ENCODE data around the gene PFDN2.
A peak's percentile ranks its signal among the peaks of the same experiment; 100 is the strongest.

PFDN2 gene

DNA sequence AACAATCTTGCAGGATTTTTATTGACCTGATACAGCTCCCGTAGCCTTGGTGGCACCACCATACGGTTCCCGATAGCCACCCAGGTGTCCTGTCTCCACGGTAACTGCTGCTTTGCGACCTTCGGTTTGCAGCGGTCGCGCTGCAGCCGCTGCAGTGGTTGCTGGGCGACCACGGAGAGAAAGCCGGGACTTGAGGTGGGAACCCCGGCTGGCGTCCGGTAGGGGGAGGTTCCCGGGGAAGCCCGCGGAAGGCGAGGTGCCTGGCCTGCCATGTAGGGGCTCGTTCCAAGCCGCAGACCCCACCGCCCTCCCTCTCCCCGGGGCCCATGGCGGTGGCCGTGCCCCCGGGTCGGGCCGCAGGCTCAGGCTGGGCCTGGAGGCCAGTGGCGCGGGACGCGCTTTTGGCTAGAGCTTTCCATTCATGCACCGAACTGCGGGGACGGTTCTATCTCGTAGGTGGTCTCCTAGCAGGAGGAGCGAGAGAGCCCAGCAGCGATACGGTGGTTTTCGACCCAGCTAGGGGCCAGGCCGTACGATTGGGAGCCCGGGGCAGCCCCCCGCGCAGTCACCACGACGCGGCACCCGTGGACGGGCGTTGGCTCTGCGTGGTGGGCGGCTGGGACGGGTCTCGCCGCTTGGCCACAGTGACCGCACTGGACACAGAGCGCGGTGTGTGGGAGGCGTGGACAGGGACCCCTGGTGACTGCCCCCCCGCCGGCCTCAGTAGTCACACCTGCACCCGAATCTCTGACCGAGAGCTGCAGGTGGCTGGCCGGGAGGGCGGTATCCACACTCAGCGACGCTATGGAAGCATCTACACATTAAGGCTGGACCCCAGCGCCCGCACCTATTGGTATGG lies 19.4 kb downstream of the PFDN2 start, which contains the start of gene KLHDC9:
Gene KLHDC9 (plus strand): TSS at position 152 of the 859 bp plus-strand sequence. CDS start 175 bp downstream, at position 327.
- peak; percentile 80 for DNase-seq

DNA sequence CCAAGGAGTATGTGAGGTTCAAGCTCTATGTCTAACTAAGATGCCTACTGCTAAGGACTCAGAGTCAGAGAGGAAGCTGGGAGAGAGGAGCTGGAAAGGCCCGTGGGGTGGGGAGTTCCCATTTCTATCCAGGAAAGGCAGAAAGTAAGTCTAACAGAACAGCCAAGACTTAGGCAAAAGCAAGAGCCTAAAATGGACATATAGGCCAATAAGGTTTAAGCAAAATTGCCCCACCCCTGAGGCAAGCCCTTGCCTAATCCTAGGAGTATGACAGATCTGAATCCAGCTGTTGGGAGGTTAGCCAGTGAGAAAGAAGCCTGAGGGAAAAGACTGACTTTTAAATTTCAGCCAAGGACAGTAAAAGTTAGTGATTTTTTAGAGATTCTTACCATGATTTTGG lies 21.3 kb downstream of the PFDN2 start:
- DNase-seq: no peak

- no peak for DNase-seq
Observed at GRCh38 chr1:161096015-161096414, 21.8 kb downstream of the PFDN2 start.

- no peak for DNase-seq
Observed at GRCh38 chr1:161095230-161095629, 22.6 kb downstream of the PFDN2 start.

GRCh38 chr1:161094481-161094880 lies 23.4 kb downstream of the PFDN2 start:
- no peak for DNase-seq

GRCh38 chr1:161092621-161093028 lies 25.2 kb downstream of the PFDN2 start:
- DNase-seq: no peak

GRCh38 chr1:161091796-161092507 lies 25.9 kb downstream of the PFDN2 start:
- no peak for DNase-seq

DNA sequence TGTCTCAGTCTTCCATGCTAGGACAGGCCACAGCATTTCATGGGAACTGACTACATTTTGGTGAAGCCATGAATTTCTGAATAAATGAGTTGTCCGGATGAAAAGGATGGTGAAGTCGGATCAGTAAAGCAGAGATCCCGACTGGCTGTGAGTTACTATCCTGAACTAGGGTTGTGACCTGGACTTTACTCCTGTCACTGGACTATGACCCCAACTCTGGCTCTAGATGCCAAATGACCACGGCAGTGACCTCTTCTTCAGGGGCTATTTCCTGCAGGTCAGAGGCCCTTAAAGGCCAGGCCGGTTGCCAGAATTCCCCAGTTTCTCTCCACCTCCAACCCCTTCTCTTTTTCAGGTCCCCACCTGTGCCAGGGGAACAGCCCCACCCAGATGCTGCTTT lies 26.7 kb downstream of the PFDN2 start:
- DNase-seq: no peak

- DNase-seq: no peak
Observed at GRCh38 chr1:161090617-161091016, 27.2 kb downstream of the PFDN2 start.

GRCh38 chr1:161089938-161090337 lies 27.9 kb downstream of the PFDN2 start:
- DNase-seq: no peak

- DNase-seq: no peak
Observed at GRCh38 chr1:161089251-161089924, 28.4 kb downstream of the PFDN2 start, which contains the start of gene NECTIN4. Gene NECTIN4 (minus strand): TSS chr1:161089558. CDS start chr1:161089296, 262 bp downstream.

GRCh38 chr1:161088587-161089110 lies 29.2 kb downstream of the PFDN2 start:
- DNase-seq: no peak

DNA sequence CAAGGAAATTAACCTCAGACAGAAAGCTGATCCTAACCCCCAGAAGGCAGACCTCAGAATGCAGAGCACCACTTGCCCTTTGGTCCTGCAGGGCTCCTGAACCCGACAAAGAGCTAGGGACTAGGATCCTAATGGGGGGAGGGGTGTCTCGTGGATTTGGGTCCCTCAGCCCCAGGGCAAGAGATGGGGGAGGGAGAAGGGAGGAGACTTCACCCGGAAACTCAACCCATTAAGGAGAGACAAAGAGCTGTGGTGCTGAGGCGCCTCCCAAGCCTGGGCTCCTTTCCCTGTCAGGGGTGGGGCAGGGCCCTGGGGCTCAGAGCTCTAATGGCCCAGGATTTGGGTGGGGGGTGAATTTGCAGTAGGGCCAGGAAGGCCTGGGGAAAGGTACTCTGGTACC lies 31.4 kb downstream of the PFDN2 start:
- DNase-seq: no peak

- no peak for DNase-seq
Observed at GRCh38 chr1:161085165-161085564, 32.7 kb downstream of the PFDN2 start.

- no peak for DNase-seq
Observed at GRCh38 chr1:161084597-161084988, 33.2 kb downstream of the PFDN2 start.

DNA sequence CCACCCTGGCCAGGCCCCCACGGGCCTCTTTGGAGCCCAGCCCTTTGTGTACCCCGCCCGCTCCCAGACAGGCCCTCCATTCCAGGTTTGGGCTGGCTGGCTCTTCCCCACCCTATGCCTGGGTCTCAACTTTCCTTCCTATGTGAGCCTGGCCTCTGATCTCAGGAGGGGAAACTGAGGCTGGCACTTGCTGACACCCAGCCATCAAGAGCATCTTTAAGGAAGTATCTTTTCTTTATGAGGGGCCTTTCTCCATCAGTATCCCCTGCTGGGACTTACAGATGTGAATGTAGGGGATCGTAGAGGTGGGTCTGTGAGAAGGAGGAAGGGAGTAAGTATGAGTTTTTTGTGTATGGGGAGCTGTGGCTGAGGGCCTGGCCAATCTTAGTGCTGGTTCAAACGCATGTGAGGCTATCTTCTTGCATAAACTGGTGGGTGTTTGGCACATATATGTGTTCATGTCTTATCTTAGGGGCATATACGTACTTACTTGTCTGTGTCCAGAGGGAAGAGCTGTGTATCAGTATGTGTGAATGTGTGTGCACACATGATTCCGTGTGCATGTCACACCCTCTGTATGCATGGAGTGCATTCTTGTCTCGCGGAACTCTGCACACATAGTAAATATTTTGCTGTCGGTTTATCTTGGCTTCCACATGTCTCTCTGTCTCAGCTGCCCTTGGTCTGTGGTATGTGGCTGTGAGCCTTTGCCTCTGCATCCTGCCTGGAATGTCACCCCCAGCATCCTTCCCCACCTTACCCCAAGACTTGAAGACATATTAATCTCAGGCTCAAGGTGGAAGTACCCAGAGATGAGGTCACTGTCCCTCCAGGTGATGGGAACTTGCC lies 33.9 kb downstream of the PFDN2 start:
- DNase-seq: no peak

DNA sequence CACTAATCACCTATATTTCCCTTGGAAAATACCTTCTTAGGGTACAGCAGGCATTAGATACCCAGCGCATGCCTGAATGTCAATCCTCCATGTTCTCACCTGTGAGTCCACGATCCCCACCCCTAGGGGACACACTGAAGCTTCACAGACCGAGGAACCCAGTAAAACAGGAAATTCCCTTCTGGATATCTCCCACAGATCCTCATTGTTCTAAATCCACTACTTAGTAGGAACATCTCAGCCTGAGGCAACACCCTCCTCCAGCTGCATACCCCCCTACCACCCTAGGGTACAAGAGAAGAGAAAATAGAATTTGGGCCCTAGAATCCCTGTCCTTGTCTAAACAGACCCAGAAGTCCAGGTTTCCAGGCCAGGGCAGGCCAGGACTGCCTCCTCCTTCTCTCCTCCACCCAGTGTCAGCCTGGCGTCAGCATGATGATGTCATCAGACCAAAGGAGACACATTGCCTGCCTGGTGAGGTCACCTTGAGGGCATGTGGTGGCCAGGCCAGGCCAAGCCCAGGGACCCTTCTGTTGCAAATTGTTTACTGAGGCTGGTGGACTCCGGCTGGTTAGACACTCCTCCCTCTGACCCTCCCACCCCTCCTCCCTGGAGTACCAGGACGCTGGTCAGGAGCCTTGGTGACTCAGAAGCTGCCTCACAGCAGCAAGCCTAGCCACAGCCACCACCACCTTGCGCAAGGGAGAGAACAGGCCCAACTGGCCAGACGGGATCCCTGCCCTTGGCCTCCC lies 34.7 kb downstream of the PFDN2 start:
- DNase-seq: peak; percentile 78

DNA sequence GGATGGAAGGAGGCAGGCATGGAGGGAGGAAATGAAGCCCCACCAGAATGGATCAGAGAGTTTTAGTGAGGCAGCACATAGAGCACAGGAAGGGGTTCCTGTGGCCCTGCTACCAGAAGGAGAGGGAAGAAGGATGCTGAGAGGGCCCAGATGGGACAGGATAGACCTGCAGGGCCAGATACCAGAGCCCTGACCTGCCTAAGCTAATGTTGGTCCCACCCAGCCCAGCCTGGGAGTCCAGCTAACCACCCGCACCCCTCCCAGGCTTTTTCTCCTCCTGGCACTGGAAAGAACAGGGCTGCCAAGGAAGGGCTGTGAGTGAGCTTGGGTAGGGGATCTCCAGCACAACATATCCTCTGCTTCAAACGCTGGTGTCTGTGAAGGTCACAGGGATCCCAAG lies 35.4 kb downstream of the PFDN2 start:
- DNase-seq: no peak

GRCh38 chr1:161081519-161081918 lies 36.3 kb downstream of the PFDN2 start:
- no peak for DNase-seq

DNA sequence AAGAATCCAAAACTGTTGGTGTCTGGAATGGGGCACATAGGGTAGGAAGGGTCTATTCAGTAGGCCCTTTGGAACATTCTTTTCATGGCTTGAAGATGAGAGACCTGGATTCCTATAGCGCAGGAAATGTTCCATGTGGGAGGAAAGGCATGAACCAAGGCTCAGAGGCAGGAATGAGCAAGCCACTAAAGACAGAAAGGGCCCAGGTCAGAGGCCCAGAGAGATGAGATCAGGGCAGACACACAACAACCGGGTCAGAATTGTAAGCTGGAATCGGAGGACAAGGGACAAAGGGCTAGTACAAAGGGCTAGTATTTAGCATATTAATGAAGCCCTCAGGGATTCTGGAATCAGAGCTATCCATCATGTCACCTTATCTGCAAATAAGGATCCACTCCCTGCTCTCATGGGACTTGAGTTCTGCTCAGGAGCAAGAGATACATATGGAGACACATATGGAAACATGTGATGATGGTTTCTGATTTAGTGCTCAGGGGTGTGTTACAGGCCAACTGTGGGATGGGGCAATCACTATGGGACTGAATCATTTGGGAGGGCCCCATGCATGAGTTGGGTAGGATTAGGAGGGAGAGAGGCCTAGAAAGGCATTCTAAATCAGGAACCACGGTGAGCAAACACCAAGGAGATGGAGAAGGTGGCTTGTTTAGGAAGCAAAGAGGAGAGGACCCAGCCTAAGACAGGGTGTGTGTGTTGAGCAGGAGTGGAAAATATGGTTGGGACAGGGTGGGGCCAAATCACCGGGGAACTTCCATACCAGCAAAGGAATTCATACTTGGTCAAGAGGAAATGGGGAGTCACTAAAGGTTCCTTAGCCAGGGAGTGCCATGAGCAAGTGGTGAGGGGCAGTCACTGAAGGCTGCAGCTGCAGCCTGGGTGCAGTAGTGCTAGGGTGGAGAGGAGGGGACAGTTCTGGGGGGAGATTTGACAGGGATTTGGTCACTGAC lies 37.1 kb downstream of the PFDN2 start:
- no peak for DNase-seq
